Fibroblast of mammary gland (primary cell): Measurements from ENCODE around the gene FAM237B.

Experiments used
- DNase-seq: peaks from one replicate; pipeline ENCODE4 v3.0.0-alpha.2; 2010; ENCODE audit warnings: low read depth
- H3K4me3 ChIP-seq: 2 replicates; pipeline ENCODE4 v1.5.1; 2011; ENCODE audit warnings: low read depth, mild to moderate bottlenecking, low read length, moderate library complexity; ENCODE audit not compliant: control insufficient read depth
- TF ChIP-seq, protein P1 (sequence below): conservative IDR thresholded peaks from 2 replicates; pipeline ENCODE4 v1.5.1; 2011; ENCODE audit warnings: low read depth, low read length, inconsistent platforms; ENCODE audit not compliant: control insufficient read depth, insufficient read depth

Gene FAM237B

DNA sequence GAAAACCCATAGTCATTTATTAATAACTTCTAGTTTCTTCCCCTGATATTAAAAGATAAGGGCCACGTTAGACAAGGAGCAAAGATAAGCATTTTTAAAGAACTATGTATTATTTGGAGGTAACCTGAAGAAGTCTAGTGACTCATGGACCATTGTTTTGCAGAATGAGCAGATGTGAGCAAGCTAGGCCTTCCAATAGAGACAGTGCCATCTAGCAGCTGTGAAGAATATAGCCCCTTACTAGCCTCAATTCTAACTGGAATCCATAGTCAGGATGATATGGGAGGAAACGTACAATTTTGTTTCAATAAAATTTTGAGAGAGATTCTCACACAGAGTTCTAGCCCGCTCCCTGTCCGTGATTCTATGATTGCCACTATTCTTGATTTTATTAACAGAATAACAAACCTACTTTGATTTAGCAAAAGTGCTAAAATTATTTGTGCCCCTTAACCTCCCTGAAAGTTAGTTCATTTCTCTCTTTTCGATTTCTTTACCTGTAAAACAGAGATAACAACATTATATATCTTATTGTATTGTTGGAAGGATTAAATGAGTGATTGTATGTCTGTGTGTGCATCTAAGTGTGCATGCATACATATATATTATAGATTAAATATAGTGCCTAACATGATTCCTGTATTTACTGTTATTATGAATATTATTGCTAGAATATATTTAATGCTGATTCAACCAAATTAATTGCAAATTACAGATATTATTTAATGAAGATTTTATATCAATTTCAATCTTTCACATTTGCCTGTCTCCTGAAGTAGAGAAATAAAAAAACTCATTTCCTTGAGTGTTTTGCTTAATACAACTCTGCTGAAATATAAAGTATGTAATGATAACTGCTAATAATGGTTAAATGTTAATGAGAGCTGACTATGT, 22.7 kb downstream of the FAM237B start:
- peak; percentile 85 for DNase-seq
- H3K4me3 ChIP-seq = no peak overlapping the region
- TF ChIP-seq, protein P1, sequence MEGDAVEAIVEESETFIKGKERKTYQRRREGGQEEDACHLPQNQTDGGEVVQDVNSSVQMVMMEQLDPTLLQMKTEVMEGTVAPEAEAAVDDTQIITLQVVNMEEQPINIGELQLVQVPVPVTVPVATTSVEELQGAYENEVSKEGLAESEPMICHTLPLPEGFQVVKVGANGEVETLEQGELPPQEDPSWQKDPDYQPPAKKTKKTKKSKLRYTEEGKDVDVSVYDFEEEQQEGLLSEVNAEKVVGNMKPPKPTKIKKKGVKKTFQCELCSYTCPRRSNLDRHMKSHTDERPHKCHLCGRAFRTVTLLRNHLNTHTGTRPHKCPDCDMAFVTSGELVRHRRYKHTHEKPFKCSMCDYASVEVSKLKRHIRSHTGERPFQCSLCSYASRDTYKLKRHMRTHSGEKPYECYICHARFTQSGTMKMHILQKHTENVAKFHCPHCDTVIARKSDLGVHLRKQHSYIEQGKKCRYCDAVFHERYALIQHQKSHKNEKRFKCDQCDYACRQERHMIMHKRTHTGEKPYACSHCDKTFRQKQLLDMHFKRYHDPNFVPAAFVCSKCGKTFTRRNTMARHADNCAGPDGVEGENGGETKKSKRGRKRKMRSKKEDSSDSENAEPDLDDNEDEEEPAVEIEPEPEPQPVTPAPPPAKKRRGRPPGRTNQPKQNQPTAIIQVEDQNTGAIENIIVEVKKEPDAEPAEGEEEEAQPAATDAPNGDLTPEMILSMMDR = peak; percentile 95

DNA sequence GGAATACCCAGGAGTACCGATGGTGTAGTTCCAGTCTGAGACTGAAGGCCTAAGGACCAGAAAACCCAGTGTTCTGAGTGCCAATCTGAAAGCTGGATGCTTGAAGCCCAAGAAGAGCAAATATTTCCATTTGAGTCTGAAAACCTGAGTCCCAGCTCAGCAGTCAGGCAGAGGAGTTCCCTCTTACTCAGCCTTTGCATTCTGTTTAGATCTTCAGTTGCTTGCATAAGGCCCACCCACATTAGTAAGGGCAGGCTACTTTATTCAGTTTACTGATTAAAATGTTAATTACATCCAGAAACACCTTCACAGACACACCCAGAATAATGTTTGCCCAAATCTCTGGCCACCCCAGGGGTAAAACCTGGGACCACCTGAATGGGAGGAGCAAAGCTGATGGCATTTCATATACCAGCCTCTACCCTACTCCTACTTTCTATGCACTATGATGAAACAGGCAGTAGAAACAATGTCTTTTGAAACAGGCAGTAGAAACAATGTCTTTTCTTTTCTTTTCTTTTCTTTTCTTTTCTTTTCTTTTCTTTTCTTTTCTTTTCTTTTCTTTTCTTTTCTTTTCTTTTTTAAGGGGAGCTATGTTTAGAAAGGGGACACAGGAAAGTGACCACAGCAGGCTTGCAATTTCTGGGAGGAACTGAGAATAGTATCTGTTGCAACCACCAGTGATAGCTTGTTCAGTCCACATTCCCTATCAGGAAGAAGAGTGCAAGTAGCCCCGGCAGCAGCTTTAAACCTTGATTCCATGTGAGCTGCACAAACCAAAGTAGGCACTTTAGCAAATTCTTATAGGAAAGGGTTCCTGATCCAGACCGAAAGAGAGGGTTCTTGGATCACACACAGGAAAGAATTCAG, 30.6 kb downstream of the FAM237B start:
- no peak for DNase-seq
- no peak overlapping the region for H3K4me3 ChIP-seq

DNA sequence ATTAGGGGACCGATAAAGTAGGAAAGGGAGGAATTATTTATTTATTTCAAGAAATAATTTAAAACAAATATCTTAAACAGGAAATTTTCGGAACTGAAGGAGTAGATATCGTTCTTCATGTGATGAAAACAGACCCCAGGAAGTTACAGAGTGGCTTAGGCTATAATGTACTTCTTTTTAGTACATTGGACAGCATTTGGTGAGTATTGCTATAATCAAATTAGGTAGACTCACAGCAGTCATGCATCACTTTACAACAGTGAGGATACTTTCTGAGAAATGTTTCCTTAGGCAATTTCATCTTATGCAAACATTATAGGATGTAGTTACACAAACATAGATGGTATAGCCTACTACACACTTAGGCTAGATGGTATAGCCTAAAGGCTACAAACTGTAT, 33.0 kb downstream of the FAM237B start:
- no peak for DNase-seq
- H3K4me3 ChIP-seq = no peak overlapping the region
- TF ChIP-seq, protein P1 = no peak

More for the DNA sequence above, 30.6 kb downstream of the FAM237B start:
- TF ChIP-seq, protein P1 = no peak

DNA sequence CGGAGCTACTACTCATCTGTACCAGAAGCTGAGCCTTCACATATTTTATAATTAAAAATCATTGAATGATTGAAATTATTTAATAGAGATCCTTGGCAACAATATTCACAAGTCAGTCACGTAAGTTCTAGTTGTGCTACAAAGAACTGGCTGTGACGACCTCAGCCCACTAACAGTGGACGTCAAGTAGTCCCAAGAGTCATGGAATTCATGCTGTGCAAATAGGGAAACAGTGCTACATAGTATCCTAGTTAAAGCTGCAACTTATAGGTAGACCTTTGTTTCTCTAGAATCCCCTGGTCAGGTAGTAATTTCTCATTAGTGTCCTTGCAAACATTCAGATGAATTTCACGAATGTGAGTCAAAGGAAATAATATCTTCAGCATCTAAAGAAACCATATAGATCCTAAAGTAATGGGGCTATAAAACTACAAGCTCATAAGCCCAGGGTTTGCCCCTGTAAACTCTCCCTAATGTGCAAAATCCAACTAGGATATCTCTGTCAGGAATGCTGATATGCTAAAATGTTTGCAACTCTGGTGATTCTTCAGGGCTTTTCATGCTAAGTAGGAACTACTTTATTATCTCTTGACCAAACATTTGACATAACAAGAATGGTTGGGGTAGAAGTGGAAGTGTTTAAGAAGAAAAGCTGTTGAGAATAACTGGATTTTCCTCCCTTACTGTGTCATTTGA, 44.9 kb downstream of the FAM237B start:
- TF ChIP-seq, protein P1 = no peak
- no peak overlapping the region for H3K4me3 ChIP-seq
- DNase-seq = no peak

DNA sequence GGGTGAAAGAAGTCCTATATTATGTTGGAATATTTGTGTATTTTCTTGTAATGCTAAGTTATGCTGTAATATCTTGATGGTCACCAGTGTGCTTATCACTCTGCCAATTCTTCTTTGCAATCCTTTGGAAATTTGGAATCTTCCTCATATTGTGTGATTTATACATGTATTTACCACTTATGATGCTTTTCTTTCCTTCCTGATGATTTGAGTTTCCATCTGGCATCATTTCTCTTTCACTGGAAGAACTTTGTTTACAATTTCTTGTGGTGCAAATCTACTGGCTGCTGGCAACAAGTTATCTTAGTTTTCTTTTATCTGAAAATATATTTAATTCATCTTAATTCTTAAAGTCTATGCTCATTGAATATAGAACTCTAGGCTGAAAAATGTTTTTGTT, 46.9 kb downstream of the FAM237B start:
- DNase-seq = no peak
- TF ChIP-seq, protein P1 = no peak
- no peak overlapping the region for H3K4me3 ChIP-seq

DNA sequence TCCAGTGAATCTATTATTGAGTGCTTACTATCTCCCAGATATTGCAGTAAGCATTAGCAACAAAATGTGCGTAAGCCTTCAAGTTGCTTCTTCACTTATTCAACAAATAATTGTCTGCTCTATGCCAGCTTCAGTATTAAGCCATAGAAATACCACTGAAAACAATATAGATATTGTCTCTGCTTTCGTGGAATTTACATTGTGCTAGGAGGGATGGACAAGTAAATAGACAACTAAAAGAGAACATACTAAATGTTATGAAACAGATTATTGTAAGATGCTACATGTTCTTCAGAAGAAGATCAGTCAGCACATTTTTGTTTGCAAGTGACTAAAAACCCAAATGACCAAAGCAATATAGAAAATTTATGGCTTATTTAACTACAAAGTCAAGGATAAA, 48.9 kb downstream of the FAM237B start:
- TF ChIP-seq, protein P1 = no peak

More for the DNA sequence above, 48.9 kb downstream of the FAM237B start:
- no peak for DNase-seq
- H3K4me3 ChIP-seq = no peak overlapping the region
